Panc1 (cell line): ENCODE results near the gene CRISPLD2. TPM values are rescaled to one million over a fixed set of nuclear protein-coding genes. Genes with fewer than 3 reads are reported as not detected.

Source experiments
- ATAC-seq: fragments of 200-7000 bp; cut with Tn5 transposase; 2 replicates; pipeline ENCODE4 v1.9.1; 2020; ENCODE audit warnings: mild to moderate bottlenecking, moderate library complexity
- BruUV-seq: library from RNA; stranded (reverse); fragments of 400-500 nt; replicated peaks from 2 replicates; lab custom pipeline; 2021; lab: Mats Ljungman, UMichigan
- CTCF ChIA-PET: fragments of 300-600 bp; sonication (Branson Sonifier 250); formaldehyde crosslinking; loops from one replicate; lab custom pipeline; 2022; ENCODE audit warnings: antibody characterized with exemption; lab: Charles Lee
- POLR2A ChIA-PET: fragments of 300-600 bp; sonication (Branson Sonifier 250); formaldehyde crosslinking; loops from one replicate; lab custom pipeline; 2022; ENCODE audit warnings: antibody characterized with exemption; lab: Charles Lee
- DNase-seq: peaks from one replicate; pipeline ENCODE4 v3.0.0-alpha.2; 2010; ENCODE audit warnings: low read depth, low spot score
- H3K27ac ChIP-seq: 2 replicates; pipeline ENCODE4 v1.5.1; 2011; ENCODE audit warnings: mild to moderate bottlenecking, low read length, inconsistent platforms
- H3K27me3 ChIP-seq: fragments of 200-500 bp; sonication (Bioruptor generic); 2 replicates; pipeline ENCODE4 v1.6.0; 2014; ENCODE audit warnings: low read length, inconsistent platforms; ENCODE audit not compliant: control insufficient read depth, insufficient read depth
- H3K36me3 ChIP-seq: fragments of 200-500 bp; sonication (Bioruptor generic); 2 replicates; pipeline ENCODE4 v1.5.1; 2014; ENCODE audit warnings: inconsistent platforms, mild to moderate bottlenecking, low read length, moderate library complexity; ENCODE audit not compliant: control insufficient read depth, insufficient read depth
- H3K4me1 ChIP-seq: 2 replicates; pipeline ENCODE4 v1.5.1; 2011; ENCODE audit warnings: inconsistent platforms, mild to moderate bottlenecking, low read length, moderate library complexity; ENCODE audit not compliant: control insufficient read depth, insufficient read depth
- H3K4me3 ChIP-seq, 2 experiments: 2 replicates each; pipeline ENCODE4 v1.5.1; 2011 to 2012; ENCODE audit warnings: low read depth in 2 of 2, low read length in 2 of 2, mild to moderate bottlenecking in 2 of 2, inconsistent platforms in 1 of 2, moderate library complexity in 1 of 2
- H3K9me3 ChIP-seq: fragments of 200-500 bp; sonication (Bioruptor generic); 2 replicates; pipeline ENCODE4 v1.5.1; 2014; ENCODE audit warnings: low read depth, mild to moderate bottlenecking, inconsistent platforms, low read length, moderate library complexity; ENCODE audit not compliant: control insufficient read depth, insufficient read depth
- POLR2AphosphoS5 ChIP-seq: IDR thresholded peaks from 2 replicates; pipeline ENCODE4 v1.6.1; 2012; ENCODE audit warnings: mild to moderate bottlenecking, low read depth, low read length, moderate library complexity
- SIN3A ChIP-seq: IDR thresholded peaks from 2 replicates; pipeline ENCODE4 v1.6.1; 2012; ENCODE audit warnings: low read depth, mild to moderate bottlenecking, low read length, moderate library complexity, borderline replicate concordance; ENCODE audit not compliant: insufficient read depth
- TCF7L2 ChIP-seq: IDR thresholded peaks from 2 replicates; pipeline ENCODE4 v1.6.1; 2011; ENCODE audit warnings: mild to moderate bottlenecking, low read depth, low read length, inconsistent platforms
- in situ Hi-C: cut with HindIII; loops from 2 replicates; pipeline ENCODE4 v1.10.0; 2016; ENCODE audit warnings: low sequenced_read_pairs, low pct_unique_long_range_greater_than_20kb
- intact Hi-C: fragments of 100-400 bp; cut with micrococcal nuclease; formaldehyde crosslinking; loops from one replicate; pipeline ENCODE4 v1.10.0; 2022; ENCODE audit not compliant: unreplicated experiment
- total RNA-seq: library from RNA; stranded (reverse); gene quantifications from one replicate; pipeline ENCODE4 v1.2.1, GENCODE V29; 2021; ENCODE audit not compliant: unreplicated experiment
- TF ChIP-seq, protein P1 (sequence below), 2 experiments: IDR thresholded peaks; 2 replicates each; pipeline ENCODE4 v1.6.1; 2011 to 2012; ENCODE audit warnings: low read depth in 2 of 2, control low read depth in 1 of 2, low read length in 1 of 2, mild to moderate bottlenecking in 1 of 2, moderate library complexity in 1 of 2; ENCODE audit not compliant: insufficient read depth in 1 of 2
- TF ChIP-seq, protein P2 (sequence below): fragments of 450-650 bp; IDR thresholded peaks from 2 replicates; pipeline ENCODE4 v1.5.1; 2017; ENCODE audit warnings: mild to moderate bottlenecking

CRISPLD2 gene
- total RNA-seq, 1 experiment from 2014 or later = 12.9 TPM

DNA sequence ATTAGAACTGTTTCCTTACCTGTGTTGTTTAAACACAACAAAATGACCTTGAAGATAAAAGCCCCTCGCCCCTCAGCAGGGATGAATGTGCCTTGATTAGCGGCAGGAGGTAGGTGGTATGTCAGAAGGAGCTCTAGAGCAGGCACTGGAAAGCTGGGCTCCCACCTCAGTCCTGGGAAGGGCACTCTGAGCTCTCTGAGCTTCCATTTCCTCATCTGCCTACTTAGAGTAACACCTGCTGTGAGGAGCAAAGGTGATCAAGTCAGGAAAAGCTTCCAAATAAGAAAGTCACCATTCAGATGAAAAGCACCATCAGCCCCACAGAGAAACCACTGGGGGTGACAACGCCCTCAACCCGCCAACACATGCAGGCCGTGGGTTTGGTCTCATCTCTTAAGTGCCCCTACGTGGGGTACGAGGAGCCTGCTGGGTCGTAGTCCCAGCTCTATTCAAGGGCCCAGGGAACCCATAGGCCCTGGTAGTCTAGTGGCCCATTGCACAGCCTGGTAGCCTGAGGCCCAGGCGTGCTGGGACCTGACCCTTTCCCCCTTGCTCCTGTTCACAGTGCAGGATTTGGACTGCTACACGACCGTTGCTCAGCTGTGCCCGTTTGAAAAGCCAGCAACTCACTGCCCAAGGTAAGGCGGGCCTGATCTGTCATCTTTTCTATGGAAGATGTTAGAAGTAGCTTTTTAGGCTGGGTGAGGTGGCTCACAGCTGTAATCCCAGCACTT, 57.3 kb downstream of the CRISPLD2 start:
- in situ Hi-C loops (no loop called here), intact Hi-C loops (no loop called here)
- ChIA-PET POLR2A (no interaction called here), CTCF (no interaction called here)
- Histone ChIP-seq H3K4me1 (no peaks in the 10 kb centered on the region), H3K4me3 (no peak overlapping the region), H3K9me3 (no peaks in the 10 kb centered on the region), H3K27ac (no peak overlapping the region), H3K36me3 (no peaks in the 10 kb centered on the region), H3K27me3 (no peaks in the 10 kb centered on the region)
- BruUV-seq = no TSS peak
- DNase-seq = no peak
- no peak for TF ChIP-seq TCF7L2
- TF ChIP-seq SIN3A = no peak
- no peak for TF ChIP-seq POLR2AphosphoS5
- TF ChIP-seq, protein P1, sequence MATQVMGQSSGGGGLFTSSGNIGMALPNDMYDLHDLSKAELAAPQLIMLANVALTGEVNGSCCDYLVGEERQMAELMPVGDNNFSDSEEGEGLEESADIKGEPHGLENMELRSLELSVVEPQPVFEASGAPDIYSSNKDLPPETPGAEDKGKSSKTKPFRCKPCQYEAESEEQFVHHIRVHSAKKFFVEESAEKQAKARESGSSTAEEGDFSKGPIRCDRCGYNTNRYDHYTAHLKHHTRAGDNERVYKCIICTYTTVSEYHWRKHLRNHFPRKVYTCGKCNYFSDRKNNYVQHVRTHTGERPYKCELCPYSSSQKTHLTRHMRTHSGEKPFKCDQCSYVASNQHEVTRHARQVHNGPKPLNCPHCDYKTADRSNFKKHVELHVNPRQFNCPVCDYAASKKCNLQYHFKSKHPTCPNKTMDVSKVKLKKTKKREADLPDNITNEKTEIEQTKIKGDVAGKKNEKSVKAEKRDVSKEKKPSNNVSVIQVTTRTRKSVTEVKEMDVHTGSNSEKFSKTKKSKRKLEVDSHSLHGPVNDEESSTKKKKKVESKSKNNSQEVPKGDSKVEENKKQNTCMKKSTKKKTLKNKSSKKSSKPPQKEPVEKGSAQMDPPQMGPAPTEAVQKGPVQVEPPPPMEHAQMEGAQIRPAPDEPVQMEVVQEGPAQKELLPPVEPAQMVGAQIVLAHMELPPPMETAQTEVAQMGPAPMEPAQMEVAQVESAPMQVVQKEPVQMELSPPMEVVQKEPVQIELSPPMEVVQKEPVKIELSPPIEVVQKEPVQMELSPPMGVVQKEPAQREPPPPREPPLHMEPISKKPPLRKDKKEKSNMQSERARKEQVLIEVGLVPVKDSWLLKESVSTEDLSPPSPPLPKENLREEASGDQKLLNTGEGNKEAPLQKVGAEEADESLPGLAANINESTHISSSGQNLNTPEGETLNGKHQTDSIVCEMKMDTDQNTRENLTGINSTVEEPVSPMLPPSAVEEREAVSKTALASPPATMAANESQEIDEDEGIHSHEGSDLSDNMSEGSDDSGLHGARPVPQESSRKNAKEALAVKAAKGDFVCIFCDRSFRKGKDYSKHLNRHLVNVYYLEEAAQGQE (IDR thresholded peaks at IDR 0.05; ENCODE audit: insufficient read depth in 1 of 2, low read depth in 2 of 2, low read length in 1 of 2) = no peak
- TF ChIP-seq, protein P2, sequence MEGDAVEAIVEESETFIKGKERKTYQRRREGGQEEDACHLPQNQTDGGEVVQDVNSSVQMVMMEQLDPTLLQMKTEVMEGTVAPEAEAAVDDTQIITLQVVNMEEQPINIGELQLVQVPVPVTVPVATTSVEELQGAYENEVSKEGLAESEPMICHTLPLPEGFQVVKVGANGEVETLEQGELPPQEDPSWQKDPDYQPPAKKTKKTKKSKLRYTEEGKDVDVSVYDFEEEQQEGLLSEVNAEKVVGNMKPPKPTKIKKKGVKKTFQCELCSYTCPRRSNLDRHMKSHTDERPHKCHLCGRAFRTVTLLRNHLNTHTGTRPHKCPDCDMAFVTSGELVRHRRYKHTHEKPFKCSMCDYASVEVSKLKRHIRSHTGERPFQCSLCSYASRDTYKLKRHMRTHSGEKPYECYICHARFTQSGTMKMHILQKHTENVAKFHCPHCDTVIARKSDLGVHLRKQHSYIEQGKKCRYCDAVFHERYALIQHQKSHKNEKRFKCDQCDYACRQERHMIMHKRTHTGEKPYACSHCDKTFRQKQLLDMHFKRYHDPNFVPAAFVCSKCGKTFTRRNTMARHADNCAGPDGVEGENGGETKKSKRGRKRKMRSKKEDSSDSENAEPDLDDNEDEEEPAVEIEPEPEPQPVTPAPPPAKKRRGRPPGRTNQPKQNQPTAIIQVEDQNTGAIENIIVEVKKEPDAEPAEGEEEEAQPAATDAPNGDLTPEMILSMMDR = no peak
- ATAC-seq = no peak

DNA sequence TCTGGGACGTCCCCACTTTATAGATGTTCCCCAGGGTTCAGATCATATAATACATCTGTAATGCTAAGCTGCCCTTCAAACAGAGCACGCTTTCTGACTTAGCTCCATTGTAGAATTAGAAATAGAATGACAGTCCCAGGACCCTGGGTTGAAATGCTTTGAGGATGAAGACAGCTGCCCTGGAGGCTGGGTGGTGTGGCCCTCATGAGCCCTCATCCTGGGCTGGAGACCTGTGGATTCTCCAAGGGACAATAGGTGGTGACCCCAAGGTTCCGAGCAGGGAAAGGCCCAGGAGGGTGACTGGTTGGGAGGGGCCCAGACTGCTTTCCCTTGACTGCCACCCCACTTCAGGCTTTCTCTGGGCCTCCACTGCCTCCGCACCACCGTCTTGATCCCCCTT, 59.0 kb downstream of the CRISPLD2 start:
- TF ChIP-seq POLR2AphosphoS5 (no peak), SIN3A (no peak), TCF7L2 (no peak)
- TF ChIP-seq, protein P2 = no peak
- TF ChIP-seq, protein P1 (IDR thresholded peaks at IDR 0.05; ENCODE audit: insufficient read depth in 1 of 2, low read depth in 2 of 2, low read length in 1 of 2) = no peak
- Histone ChIP-seq H3K27me3 (no peaks in the 10 kb centered on the region), H3K36me3 (no peaks in the 10 kb centered on the region), H3K4me1 (no peaks in the 10 kb centered on the region), H3K9me3 (no peaks in the 10 kb centered on the region), H3K27ac (no peak overlapping the region), H3K4me3 (no peak overlapping the region)
- DNase-seq = no peak
- CTCF ChIA-PET = interaction anchor here (1.2 kb wide), 1 partner anchor 92 kb away, joined by 3 read pairs; no protein-coding TSS in a partner anchor
- no TSS peak for BruUV-seq
- in situ Hi-C loops = no loop called here
- ATAC-seq = no peak
- intact Hi-C loops = no loop called here
- POLR2A ChIA-PET = interaction anchor here (0.5 kb wide), 1 partner anchor 64 kb away, joined by 14 read pairs; no protein-coding TSS in a partner anchor
